Stimulated activated CD8-positive, alpha-beta memory T cell treated with anti-CD3 and anti-CD28 coated beads, Interleukin-7, amount 100 ng/mL, for 24 hours (primary cell): ENCODE results near the gene TTLL5.

Experiments used
- DNase-seq: peaks from one replicate; pipeline ENCODE4 v3.0.0-alpha.2; 2020; ENCODE audit warnings: low read depth

TTLL5 gene

GRCh38 chr14:75697918-75698317 lies 36.9 kb downstream of the TTLL5 start:
- no peak for DNase-seq

- DNase-seq, result no peak
These were observed 38.3 kb downstream of the TTLL5 start for GRCh38 chr14:75699331-75699730.

- DNase-seq, result no peak
These were observed 39.2 kb downstream of the TTLL5 start for GRCh38 chr14:75700295-75700694.

- no peak for DNase-seq
These were observed 41.1 kb downstream of the TTLL5 start for GRCh38 chr14:75702122-75702521.

GRCh38 chr14:75702616-75703261 lies 41.7 kb downstream of the TTLL5 start:
- no peak for DNase-seq

- no peak for DNase-seq
These were observed 42.4 kb downstream of the TTLL5 start for GRCh38 chr14:75703467-75703866.

- no peak for DNase-seq
These were observed 44.0 kb downstream of the TTLL5 start for GRCh38 chr14:75705014-75705413.

- DNase-seq, result peak; percentile 30
These were observed 48.3 kb downstream of the TTLL5 start for GRCh38 chr14:75709207-75709812.

- DNase-seq, result no peak
These were observed 50.2 kb downstream of the TTLL5 start for GRCh38 chr14:75711105-75711795.

GRCh38 chr14:75711796-75712211 lies 50.8 kb downstream of the TTLL5 start:
- no peak for DNase-seq

GRCh38 chr14:75714991-75715390 lies 53.9 kb downstream of the TTLL5 start:
- no peak for DNase-seq

- no peak for DNase-seq
These were observed 55.1 kb downstream of the TTLL5 start for GRCh38 chr14:75715926-75716780.

GRCh38 chr14:75717729-75718128 lies 56.7 kb downstream of the TTLL5 start:
- no peak for DNase-seq

- DNase-seq, result no peak
These were observed 57.2 kb downstream of the TTLL5 start for GRCh38 chr14:75718199-75718598.

GRCh38 chr14:75720116-75720515 lies 59.1 kb downstream of the TTLL5 start:
- no peak for DNase-seq

GRCh38 chr14:75720842-75721498 lies 59.9 kb downstream of the TTLL5 start:
- no peak for DNase-seq

GRCh38 chr14:75723716-75724115 lies 62.7 kb downstream of the TTLL5 start:
- DNase-seq, result no peak

- no peak for DNase-seq
These were observed 63.6 kb downstream of the TTLL5 start for GRCh38 chr14:75724414-75725204.

- no peak for DNase-seq
These were observed 64.4 kb downstream of the TTLL5 start for GRCh38 chr14:75725481-75725880.

- DNase-seq, result no peak
These were observed 65.3 kb downstream of the TTLL5 start for GRCh38 chr14:75726321-75726720.

GRCh38 chr14:75727124-75727523 lies 66.1 kb downstream of the TTLL5 start:
- no peak for DNase-seq
